Tongue (tissue), 3 donors: ENCODE measurements around the gene GOLGA1. TPM values are rescaled to one million over a fixed set of nuclear protein-coding genes. Genes with fewer than 3 reads are reported as not detected.

Experiments
- DNase-seq: peaks from one replicate; pipeline ENCODE4 v3.0.0-alpha.2; 2015
- small RNA-seq: library from RNA; depleted of rRNA; stranded (forward); fragments of <200 nt; gene quantifications from one replicate; pipeline ENCODE3, GENCODE V24; 2014; ENCODE audit warnings: low replicate concordance
- total RNA-seq: library from RNA; depleted of rRNA; stranded (reverse); fragments of >200 nt; gene quantifications from one replicate; pipeline ENCODE4 v1.2.3, GENCODE V29; 2014

Gene GOLGA1
- total RNA-seq, 1 donor from 2014 or later = 12.0 TPM

DNA sequence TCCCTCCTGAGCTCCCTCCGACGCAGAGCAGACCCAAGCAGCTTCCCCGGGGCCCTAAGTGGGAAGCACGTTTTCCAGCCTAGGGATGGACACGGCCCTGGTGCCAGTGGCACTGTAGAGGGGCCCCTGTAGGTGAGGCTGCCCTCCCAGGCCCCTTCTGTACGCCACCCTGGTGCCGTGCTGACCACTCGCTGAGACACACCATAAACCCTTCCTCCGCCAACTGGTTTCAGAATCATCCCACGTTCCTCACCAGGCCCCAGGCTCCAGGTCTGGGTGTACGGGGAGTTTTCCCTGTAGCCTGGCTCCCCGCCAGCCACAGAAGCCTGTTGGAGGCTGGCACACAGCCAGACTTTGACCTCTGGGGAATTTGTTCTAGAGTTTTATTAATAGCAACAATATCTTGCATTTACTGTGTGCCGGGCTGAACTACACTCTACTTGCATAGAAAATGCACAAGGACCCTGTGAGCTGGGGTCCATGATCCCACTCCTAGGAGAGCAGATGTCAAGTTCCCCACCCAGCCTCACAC is 105.8 kb downstream of the GOLGA1 start:
- DNase-seq = peak; percentile 88

DNA sequence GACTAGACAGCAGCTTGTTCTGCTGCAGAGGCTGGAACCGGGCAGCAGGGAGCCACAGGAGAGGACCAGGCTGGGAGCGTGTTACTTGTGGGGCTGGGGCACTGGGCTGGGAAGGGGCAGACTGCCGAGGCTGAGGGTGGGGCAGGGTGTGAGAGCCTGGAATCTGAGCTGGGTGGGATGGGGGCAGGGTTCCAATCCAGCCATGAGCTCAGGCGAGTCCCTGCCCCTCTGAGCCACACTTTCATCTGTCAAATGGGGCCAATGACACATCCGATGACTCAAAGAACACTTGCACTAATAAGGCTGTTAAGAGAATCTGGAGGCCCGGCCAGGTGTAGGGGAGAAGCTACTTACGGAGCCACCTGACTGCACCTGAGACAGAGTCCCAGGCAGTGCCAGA is 106.3 kb downstream of the GOLGA1 start:
- DNase-seq = peak; percentile 60

DNA sequence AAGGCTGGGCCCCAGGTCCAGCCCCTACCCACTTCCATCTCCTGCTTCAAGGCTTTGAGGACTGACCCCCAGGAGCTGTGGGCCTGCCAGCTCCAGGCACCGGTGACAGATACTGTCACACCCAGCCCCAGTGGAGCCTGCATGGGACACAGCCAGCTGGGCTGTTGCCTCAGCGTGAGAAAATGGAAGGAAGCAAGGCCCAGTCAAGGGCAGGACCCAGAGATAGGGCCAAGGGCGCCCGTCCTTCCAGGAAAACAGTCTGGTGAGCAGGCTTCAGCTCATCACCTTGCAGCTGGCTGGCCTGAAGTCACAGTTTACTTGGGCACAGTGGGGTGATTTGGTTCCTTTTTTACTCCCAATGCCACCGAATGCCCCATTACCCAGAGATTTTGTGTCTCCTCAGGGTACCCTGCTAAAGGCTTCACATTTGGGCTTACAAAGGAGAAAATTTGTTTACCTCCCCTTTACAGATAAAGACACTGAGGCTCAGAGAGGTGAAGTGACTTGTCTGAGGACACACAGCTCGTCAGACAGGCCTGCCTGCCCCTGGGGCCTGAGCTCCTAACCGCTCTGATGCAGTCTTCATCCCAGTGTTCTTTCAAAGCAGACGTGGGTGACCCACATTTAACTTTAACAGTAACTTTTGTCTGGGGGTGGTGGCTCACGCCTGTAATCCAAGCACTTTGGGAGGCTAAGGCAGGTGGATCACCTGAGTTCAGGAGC is 109.1 kb downstream of the GOLGA1 start:
- DNase-seq = peak; percentile 65

DNA sequence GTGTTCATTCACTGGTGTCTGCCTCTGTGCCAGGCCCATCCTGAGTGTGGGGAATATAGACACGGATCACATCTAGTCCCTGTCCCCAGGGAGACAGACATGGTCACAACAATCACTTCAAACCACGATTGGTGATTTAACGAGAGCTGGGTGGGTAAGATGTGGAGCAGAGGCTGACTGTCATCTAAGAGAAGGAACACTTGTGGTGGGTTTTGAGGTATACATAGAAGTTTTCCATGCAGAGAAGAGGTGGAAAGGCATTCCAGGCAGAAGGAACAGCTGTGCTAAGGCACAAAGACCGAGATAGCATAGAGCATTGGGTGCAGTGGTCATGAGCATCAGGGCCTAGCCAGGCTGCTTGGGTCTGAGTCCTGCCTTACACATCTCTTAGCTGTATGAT is 110.3 kb downstream of the GOLGA1 start:
- no peak for DNase-seq

DNA sequence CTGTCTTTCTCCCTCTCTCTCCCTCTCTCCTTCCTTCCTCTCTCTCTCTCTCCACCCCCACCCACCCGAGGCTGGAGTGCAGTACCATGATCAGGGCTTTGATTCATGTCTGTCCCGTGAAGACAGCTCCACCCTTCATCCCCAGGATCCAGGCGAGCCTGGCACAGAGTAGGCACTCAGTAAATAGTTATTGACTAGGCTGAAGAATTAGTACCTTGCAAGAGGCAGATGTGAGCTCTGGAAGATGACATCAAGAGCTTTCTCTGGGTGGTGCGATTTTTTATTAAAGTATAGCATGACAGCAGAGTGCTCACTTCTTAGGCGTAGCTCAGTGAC is 111.6 kb downstream of the GOLGA1 start:
- DNase-seq = no peak

DNA sequence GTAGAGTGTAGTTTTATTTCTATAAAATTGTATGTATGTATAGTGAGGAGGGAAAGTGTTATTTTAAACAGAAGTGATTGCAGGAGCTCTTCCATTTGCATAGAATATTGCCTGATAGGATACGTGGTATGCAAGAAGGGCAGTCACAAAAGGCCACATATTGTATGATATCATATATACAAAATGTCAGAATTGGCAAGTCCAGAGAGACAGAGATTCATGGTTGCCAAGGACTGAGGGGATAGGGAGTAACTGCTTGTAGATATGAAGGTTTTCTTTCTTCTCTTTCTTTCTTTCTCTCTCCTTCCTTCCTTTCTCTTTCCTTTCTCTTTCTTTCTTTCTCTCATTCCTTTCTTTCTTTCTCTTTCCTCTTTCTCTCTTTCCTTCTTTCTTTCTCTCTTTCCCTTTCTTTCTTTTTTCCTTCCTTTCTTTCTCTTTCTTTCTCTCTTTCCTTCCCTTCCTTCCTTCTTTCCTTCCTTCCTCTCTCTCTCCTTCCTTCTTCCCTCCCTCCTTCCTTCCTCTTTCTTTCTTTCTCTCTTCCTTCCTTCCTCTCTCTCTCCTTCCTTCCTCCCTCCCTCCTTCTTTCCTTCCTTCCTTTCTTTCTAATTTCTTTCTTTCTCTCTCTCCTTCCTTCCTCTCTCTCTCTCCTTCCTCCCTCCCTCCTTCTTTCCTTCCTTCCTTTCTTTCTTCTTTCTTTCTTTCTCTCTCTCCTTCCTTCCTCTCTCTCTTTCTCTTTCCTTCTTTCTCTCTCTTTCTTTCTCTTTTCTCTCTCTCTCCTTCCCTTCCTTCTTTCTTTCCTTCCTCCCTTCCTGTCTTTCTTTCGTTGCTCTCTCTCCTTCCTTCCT is 112.2 kb downstream of the GOLGA1 start:
- no peak for DNase-seq

Small RNA genes lying within 50 kb of the gene (small RNA-seq; reads per million reads assigned to genes)
- not detected for gene RNU4-82P

Other genes with a start within 250 kb of the GOLGA1 start
- gene NR6A1, start 169.8 kb downstream of the GOLGA1 start, total RNA-seq = 1.0 TPM
- gene OLFML2A, start 163.9 kb downstream of the GOLGA1 start, total RNA-seq = 188 TPM
- gene WDR38, start 87.6 kb downstream of the GOLGA1 start, total RNA-seq = not detected
- gene RPL35, start 79.1 kb downstream of the GOLGA1 start, total RNA-seq = 1,333 TPM
- gene ARPC5L, start 79.0 kb downstream of the GOLGA1 start, total RNA-seq = 16.1 TPM
- gene SCAI, start 202.4 kb upstream of the GOLGA1 start, total RNA-seq = 10.5 TPM
- gene PPP6C, start 248.7 kb upstream of the GOLGA1 start, total RNA-seq = 23.3 TPM